Upper lobe of right lung (tissue), 1 donor: ENCODE results near the gene SLAIN1. TPM values are rescaled to one million over a fixed set of nuclear protein-coding genes. Genes with fewer than 3 reads are reported as not detected.

Source experiments
- ATAC-seq: fragments of 200-7000 bp; cut with Tn5 transposase; one replicate; pipeline ENCODE4 v1.9.1; 2020; ENCODE audit warnings: mild to moderate bottlenecking, moderate library complexity
- DNase-seq: peaks from one replicate; pipeline ENCODE4 v3.0.0-alpha.2; 2020
- H3K27ac ChIP-seq: fragments of 200-600 bp; one replicate; pipeline ENCODE4 v1.8.0; 2022
- H3K27me3 ChIP-seq: fragments of 200-600 bp; one replicate; pipeline ENCODE4 v1.8.0; 2022; ENCODE audit warnings: mild to moderate bottlenecking
- H3K36me3 ChIP-seq: fragments of 200-600 bp; one replicate; pipeline ENCODE4 v1.8.0; 2022
- H3K4me1 ChIP-seq: fragments of 200-600 bp; one replicate; pipeline ENCODE4 v1.8.0; 2022
- H3K4me3 ChIP-seq: fragments of 200-600 bp; one replicate; pipeline ENCODE4 v1.8.0; 2022; ENCODE audit warnings: mild to moderate bottlenecking
- H3K9me3 ChIP-seq: fragments of 200-600 bp; one replicate; pipeline ENCODE4 v1.8.0; 2022
- intact Hi-C: fragments of 100-400 bp; cut with DNase I; formaldehyde crosslinking; loops from one replicate; pipeline ENCODE4 v1.11.0; 2022
- total RNA-seq: library from RNA; stranded (reverse); fragmentation: NEBNext Ultra II Directional; extraction: Animal tissue kit (Norgen Biotek cat#: 25700); gene quantifications from one replicate; pipeline ENCODE4 v1.2.1, GENCODE V29; 2021
- TF ChIP-seq, protein P1 (sequence below): fragments of 200-600 bp; IDR thresholded peaks from one replicate; pipeline ENCODE4 v1.8.0; 2022; ENCODE audit warnings: antibody characterized with exemption
- donor health status: DM: no; HTN: yes; CAD: no; lungs with severe emphysema.

The SLAIN1 gene
- total RNA-seq, 1 donor from 2014 or later: 16.4 TPM

DNA sequence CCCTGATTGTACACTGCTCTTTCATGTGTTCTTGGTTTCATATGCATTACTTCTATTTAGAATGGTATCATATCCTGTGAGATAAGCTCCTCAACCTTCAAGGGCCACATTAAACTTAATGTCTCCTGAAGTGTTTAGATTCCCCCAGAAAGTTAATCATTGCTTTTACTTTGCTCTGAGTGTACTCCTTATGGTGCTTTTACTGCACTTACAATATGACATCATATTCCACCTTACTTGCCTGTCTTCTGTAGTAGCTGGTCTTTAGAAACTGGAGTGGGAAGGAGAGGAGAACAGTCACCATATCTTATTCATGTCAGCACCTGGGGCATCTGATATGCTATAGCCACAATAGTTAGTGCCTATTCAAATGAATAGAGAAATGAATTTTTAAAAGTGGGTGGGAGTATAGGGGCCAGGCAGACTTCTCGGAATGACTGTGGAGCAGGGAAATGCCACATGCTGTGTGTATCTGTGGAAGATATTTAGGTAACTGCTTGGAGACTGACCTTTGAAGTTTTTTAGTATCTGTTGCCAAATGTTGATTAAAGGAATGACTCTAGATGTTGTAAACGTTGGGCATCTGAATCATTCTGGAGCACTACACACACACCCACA lies 40.2 kb downstream of the SLAIN1 start:
- TF ChIP-seq, protein P1, sequence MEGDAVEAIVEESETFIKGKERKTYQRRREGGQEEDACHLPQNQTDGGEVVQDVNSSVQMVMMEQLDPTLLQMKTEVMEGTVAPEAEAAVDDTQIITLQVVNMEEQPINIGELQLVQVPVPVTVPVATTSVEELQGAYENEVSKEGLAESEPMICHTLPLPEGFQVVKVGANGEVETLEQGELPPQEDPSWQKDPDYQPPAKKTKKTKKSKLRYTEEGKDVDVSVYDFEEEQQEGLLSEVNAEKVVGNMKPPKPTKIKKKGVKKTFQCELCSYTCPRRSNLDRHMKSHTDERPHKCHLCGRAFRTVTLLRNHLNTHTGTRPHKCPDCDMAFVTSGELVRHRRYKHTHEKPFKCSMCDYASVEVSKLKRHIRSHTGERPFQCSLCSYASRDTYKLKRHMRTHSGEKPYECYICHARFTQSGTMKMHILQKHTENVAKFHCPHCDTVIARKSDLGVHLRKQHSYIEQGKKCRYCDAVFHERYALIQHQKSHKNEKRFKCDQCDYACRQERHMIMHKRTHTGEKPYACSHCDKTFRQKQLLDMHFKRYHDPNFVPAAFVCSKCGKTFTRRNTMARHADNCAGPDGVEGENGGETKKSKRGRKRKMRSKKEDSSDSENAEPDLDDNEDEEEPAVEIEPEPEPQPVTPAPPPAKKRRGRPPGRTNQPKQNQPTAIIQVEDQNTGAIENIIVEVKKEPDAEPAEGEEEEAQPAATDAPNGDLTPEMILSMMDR: no peak

GRCh38 chr13:77740097-77740735 lies 42.7 kb downstream of the SLAIN1 start:
- intact Hi-C loops: no loop called here
- Histone ChIP-seq H3K36me3 (no peaks in the 10 kb centered on the region), H3K9me3 (no peaks in the 10 kb centered on the region), H3K4me3 (no peak overlapping the region), H3K27me3 (no peaks in the 10 kb centered on the region), H3K4me1 (no peaks in the 10 kb centered on the region), H3K27ac (no peak overlapping the region)
- TF ChIP-seq, protein P1: no peak
- peak; percentile 59 for ATAC-seq
- no peak for DNase-seq

More for the DNA sequence above, 40.2 kb downstream of the SLAIN1 start:
- Histone ChIP-seq H3K4me1 (no peaks in the 10 kb centered on the region), H3K36me3 (no peaks in the 10 kb centered on the region), H3K9me3 (no peaks in the 10 kb centered on the region), H3K4me3 (no peak overlapping the region), H3K27ac (no peak overlapping the region), H3K27me3 (no peaks in the 10 kb centered on the region)
- DNase-seq: no peak
- intact Hi-C loops: no loop called here
- no peak for ATAC-seq

DNA sequence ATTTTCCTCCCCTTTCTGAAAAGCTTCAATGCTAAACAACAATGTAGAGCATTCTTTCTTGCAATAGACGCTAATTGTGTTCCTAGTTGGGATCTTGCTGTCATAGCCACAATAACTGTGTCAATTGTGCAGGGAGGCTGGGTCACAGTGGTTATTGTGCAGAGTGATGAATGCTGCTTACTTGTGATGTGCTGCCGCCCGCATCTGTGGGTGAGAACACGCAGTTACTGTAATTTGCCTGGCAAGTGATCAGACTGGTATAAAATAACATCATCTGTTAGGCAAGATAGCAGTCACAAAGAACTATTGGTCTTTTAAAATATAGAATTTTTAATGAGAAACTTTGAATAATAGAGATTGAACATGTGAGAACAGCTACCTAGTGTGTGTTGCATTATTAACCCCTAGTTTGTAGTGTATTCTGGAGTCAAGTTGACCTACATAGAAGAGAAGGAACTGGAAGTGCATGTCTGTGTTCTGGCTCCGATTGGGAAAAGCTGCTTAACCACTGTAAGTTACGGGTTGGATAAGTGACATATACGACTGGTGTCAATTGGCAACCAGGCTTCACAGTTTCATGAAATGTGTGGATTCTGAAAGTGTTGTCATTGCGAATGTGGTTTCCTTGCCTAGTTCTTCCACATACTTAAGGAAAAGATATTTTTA lies 43.6 kb downstream of the SLAIN1 start:
- DNase-seq (no peak), ATAC-seq (no peak)
- H3K4me3 ChIP-seq: no peak overlapping the region
- H3K27ac ChIP-seq: no peak overlapping the region
- TF ChIP-seq, protein P1: no peak
- H3K36me3 ChIP-seq: no peaks in the 10 kb centered on the region
- intact Hi-C loops: no loop called here
- H3K27me3 ChIP-seq: no peaks in the 10 kb centered on the region
- H3K9me3 ChIP-seq: no peaks in the 10 kb centered on the region
- H3K4me1 ChIP-seq: no peaks in the 10 kb centered on the region

DNA sequence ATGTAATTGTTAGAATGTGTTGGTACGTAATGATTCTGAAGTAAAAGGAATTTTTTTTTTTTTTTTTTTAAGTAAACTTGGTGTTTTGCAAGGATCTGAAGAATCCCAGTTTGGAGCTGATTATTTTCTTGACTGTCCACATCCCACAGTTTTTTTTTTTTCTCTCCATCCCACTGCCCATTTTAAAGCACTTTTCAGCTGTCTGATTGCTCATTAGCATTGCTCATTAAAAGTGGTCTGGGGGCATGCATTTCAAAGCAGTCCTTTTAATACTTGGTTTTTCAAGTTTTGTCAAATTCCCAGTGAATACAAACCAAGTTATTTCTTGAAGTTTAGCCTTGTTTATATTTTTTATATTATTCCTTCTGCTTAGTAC lies 44.1 kb downstream of the SLAIN1 start:
- no peaks in the 10 kb centered on the region for H3K27me3 ChIP-seq
- H3K36me3 ChIP-seq: no peaks in the 10 kb centered on the region
- no peak for DNase-seq
- no peaks in the 10 kb centered on the region for H3K9me3 ChIP-seq
- no peak for ATAC-seq
- TF ChIP-seq, protein P1: no peak
- H3K4me3 ChIP-seq: no peak overlapping the region
- no peaks in the 10 kb centered on the region for H3K4me1 ChIP-seq
- no peak overlapping the region for H3K27ac ChIP-seq
- intact Hi-C loops: no loop called here

- H3K9me3 ChIP-seq: no peaks in the 10 kb centered on the region
- intact Hi-C loops: no loop called here
- no peaks in the 10 kb centered on the region for H3K4me1 ChIP-seq
- H3K27ac ChIP-seq: no peak overlapping the region
- H3K4me3 ChIP-seq: no peak overlapping the region
- ATAC-seq (no peak), DNase-seq (no peak)
- TF ChIP-seq, protein P1: no peak
- no peaks in the 10 kb centered on the region for H3K27me3 ChIP-seq
- no peaks in the 10 kb centered on the region for H3K36me3 ChIP-seq
Measured at GRCh38 chr13:77742801-77743200, 45.3 kb downstream of the SLAIN1 start.
